GM23248 (cell line): Measurements from ENCODE around the gene ABCA1.
"Not testable (repeated sequence)": the region's sequence is repeated elsewhere in the genome, so short reads cannot be mapped to it uniquely, and the experiment has no call there.

Experiments
- EZH2 ChIP-seq: fragments of 200-600 bp; sonication (generic); IDR thresholded peaks from 2 replicates; pipeline ENCODE4 v1.6.1; 2018; ENCODE audit warnings: antibody characterized with exemption, mild to moderate bottlenecking; ENCODE audit not compliant: insufficient read depth, poor library complexity, severe bottlenecking
- EZH2phosphoT487 ChIP-seq: fragments of 200-600 bp; sonication (generic); IDR thresholded peaks from 2 replicates; pipeline ENCODE4 v1.6.1; 2018; ENCODE audit warnings: antibody characterized with exemption, moderate library complexity, mild to moderate bottlenecking, low read depth; ENCODE audit not compliant: insufficient read depth

DNA sequence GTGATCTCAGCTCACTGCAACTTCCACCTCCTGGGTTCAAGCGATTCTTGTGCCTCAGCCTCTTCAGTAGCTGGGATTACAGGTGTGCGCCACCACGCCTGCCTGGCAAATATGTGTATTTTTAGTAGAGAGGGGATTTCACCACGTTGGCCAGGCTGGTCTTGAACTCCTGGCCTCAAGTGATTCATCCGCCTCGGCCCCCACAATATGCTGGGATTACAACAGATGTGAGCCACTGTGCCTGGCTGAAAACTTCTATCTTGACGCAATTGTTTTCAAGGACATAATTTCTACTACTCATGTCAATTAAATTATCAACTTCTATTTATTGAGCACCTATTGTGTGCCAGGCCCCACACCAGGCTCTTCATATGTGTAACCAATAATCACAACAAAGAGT, 72.7 kb downstream of the ABCA1 start:
- TF ChIP-seq EZH2phosphoT487, EZH2: not testable (repeated sequence)
